Stromal cell of bone marrow (primary cell): ENCODE results near the gene OR2D2.
"Not testable (repeated sequence)": the region's sequence is repeated elsewhere in the genome, so short reads cannot be mapped to it uniquely, and the experiment has no call there.

Source experiments
- DNase-seq: peaks from one replicate; pipeline ENCODE4 v3.0.0-alpha.2; 2012; ENCODE audit warnings: low read depth

The OR2D2 gene

GRCh38 chr11:6882751-6883150 is 9.5 kb downstream of the OR2D2 start:
- no peak for DNase-seq

DNA sequence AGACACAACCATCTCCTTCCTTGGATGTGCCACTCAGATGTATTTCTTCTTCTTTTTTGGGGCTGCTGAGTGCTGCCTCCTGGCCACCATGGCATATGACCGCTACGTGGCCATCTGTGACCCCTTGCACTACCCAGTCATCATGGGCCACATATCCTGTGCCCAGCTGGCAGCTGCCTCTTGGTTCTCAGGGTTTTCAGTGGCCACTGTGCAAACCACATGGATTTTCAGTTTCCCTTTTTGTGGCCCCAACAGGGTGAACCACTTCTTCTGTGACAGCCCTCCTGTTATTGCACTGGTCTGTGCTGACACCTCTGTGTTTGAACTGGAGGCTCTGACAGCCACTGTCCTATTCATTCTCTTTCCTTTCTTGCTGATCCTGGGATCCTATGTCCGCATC is 15.4 kb downstream of the OR2D2 start:
- DNase-seq = no peak

DNA sequence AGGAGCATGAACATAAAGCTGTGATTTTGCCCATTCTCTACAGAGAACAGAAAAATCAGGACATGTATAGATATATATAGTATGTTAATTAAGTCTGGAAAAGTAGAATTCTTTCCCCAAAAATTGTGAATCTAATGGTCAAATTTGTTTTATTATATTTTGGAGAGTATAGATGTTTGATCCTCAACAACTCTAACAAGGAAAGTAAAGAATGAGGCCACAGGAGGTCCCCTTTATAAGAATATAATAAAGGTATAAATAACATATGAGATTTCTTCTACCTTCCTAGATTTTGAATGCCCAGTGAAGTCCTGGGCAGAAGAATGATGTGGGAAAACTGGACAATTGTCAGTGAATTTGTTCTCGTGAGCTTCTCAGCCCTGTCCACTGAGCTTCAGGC is 16.0 kb downstream of the OR2D2 start, which contains the start of gene OR10A4:
OR10A4 (plus strand) TSS at position 301 of the 400 bp plus-strand sequence; CDS start at position 324, 23 bp downstream.
- no peak for DNase-seq

GRCh38 chr11:6875761-6876160 is 16.5 kb downstream of the OR2D2 start:
- DNase-seq = no peak

DNA sequence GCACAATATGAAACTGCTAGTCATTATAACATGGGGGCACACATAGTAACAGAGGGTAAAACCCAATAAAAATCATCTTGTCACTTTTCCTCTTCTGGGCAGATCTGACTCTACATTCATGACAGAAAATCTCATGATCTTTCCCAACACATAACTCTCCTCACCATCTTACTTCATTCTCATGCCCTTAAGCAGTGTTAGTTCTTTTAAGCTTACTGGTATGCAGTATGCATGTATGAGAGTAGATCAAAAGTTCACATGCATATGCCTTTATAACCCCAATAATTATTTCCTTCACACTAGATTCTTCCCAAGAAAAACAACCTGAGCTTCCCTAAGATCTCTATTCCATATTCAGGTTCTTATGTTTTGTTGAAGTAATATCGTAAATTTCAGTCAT is 21.0 kb downstream of the OR2D2 start:
- DNase-seq = no peak

DNA sequence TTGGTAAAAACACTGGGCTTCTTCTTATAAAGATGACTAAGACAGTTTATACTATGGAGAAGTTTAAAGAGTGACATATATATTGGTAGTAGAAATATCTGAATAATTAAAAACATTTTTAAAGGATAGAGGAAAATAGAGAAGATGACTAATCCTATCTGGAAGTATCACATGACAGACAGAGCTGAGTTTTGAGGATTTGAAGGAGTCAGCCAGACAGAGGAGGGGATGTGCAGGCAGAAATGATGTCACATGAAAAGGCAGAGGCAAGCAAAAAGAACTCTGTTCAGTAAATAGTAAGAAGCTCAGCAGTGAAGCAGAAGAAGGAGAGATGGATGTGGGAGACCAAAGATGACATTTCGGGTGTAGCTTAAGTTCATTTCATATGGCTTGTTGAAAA is 27.9 kb downstream of the OR2D2 start:
- peak; percentile 22 for DNase-seq

GRCh38 chr11:6862961-6863360 is 29.3 kb downstream of the OR2D2 start, which contains the start of gene OR10A2:
Gene OR10A2, plus strand, starts transcription at chr11:6863057. Its CDS starts 6,698 bp downstream, at chr11:6869755.
- no peak for DNase-seq

DNA sequence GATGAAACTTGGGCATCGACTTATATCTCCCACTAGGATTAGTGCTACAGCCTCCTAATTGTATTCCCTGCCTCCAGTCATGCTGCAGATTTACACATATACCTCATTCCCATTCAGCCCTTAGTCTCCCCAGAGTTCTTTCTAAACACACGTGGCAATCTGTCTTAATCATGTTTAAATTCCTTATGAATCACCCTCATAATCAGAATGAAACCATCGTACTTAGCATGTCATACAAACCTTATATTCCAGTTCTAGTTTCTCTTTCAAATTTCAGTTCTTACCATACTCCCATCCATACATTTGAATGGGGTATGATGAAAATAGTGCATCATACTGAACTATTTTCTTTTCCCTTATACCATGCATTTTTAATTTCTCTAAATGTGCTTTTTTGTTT is 35.4 kb downstream of the OR2D2 start:
- DNase-seq = no peak

DNA sequence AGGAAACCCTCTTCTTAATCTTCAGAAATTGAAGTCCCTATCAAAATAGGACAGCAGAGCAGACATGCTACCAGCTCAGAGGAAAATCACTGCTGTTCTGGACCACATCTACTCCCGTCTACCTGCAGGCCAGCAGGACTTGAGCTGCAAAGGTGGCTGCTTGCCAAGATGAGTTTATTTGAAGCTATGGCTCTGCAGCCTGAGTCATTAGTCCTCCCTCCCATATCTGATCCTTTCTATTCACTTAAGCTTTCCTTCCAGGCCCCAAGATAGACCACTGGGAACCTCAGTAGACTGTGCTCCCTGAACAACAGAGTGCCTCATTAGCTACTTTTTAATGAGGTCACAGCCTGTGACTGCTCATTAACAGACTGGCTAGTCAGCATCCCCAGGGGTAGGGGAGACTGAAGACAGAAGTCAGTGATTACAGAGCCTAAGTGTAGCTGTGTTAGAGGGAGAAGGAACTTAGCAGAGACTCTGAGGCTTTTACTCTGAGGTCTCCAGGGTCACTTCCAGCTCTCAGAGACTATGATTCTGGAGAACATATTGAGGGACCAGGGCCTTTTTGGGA is 36.2 kb downstream of the OR2D2 start:
- DNase-seq = no peak

DNA sequence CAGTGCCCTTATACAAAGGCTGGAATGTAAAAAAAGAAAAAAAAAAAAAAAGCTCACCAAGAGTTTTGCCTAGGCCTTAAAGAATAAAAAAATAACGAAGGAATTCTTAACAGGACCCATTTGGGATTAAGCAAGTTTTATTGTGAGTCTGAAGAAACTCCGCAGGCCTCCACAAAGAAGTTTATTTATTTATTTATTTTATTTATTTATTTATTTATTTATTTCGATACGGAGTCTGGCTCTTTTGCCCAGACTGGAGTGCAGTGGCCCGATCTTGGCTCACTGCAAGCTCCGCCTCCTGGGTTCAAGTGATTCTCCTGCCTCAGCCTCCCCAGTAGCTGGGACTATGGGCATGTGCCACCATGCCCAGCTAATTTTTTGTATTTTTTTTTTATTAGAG is 37.5 kb downstream of the OR2D2 start:
- DNase-seq = not testable (repeated sequence)

- no peak for DNase-seq
Measured at GRCh38 chr11:6850526-6850925, 41.8 kb downstream of the OR2D2 start.

- DNase-seq = no peak
Measured at GRCh38 chr11:6845383-6845782, 46.9 kb downstream of the OR2D2 start, which contains the start of gene OR10A5. Gene OR10A5, plus strand, starts transcription at chr11:6845683. Its CDS starts 0 bp downstream, at chr11:6845683.

DNA sequence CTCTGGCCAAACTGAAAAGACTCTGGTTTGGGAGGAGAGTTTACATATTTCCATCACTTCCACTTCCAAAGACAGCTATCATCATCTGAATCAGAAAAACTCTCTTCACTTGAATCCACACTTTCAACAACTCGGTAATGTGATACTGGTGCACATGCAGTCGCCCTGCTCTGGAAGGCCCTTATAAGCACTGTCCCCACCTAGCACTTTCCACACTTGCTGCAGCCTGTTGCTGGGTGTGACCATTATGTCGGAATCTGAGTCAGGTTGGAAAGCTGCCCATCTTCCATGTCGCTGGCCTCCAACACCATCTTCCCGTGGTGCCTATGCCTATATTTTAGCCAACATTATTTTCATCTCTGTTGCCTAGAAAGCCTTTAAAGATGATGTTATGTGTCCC is 47.9 kb downstream of the OR2D2 start:
- DNase-seq = no peak

- DNase-seq = no peak
Measured at GRCh38 chr11:6843670-6844069, 48.6 kb downstream of the OR2D2 start.

GRCh38 chr11:6841694-6842093 is 50.6 kb downstream of the OR2D2 start:
- no peak for DNase-seq
